Activated CD8-positive, alpha-beta T cell treated with anti-CD3 and anti-CD28 coated beads for 36 hours (primary cell): ENCODE results near the gene KRTAP10-5. TPM values are rescaled to one million over a fixed set of nuclear protein-coding genes. Genes with fewer than 3 reads are reported as not detected.

Source experiments
- ATAC-seq: fragments of 200-7000 bp; cut with Tn5 transposase; one replicate; pipeline ENCODE4 v1.10.0; 2021; ENCODE audit warnings: mild to moderate bottlenecking, moderate library complexity
- CTCF ChIA-PET: fragments of 350-600 bp; sonication (Branson Sonifier 250); formaldehyde crosslinking; loops from one replicate; lab custom pipeline; 2021; ENCODE audit warnings: antibody characterized with exemption; lab: Charles Lee
- POLR2A ChIA-PET: fragments of 350-600 bp; sonication (Branson Sonifier 250); formaldehyde crosslinking; loops from one replicate; lab custom pipeline; 2021; ENCODE audit warnings: antibody characterized with exemption; lab: Charles Lee
- DNase-seq: peaks from one replicate; pipeline ENCODE4 v3.0.0-alpha.2; 2020
- H3K27ac Mint-ChIP-seq: one replicate; pipeline ENCODE4 v1.8.0; 2021; ENCODE audit warnings: mild to moderate bottlenecking, mixed read lengths
- H3K27me3 Mint-ChIP-seq: one replicate; pipeline ENCODE4 v1.8.0; 2021; ENCODE audit warnings: mixed read lengths
- H3K36me3 Mint-ChIP-seq: one replicate; pipeline ENCODE4 v1.8.0; 2021; ENCODE audit warnings: low read depth, mixed read lengths
- H3K4me1 Mint-ChIP-seq: one replicate; pipeline ENCODE4 v1.8.0; 2021; ENCODE audit warnings: low read depth, mixed read lengths
- H3K4me3 Mint-ChIP-seq: one replicate; pipeline ENCODE4 v1.8.0; 2021; ENCODE audit warnings: mild to moderate bottlenecking, moderate library complexity, mixed read lengths
- H3K9me3 Mint-ChIP-seq: one replicate; pipeline ENCODE4 v1.8.0; 2021; ENCODE audit warnings: mixed read lengths
- CTCF ChIP-seq: fragments of 200-600 bp; IDR thresholded peaks from one replicate; pipeline ENCODE4 v1.8.0; 2022; ENCODE audit warnings: antibody characterized with exemption, mild to moderate bottlenecking
- intact Hi-C: fragments of 100-400 bp; cut with micrococcal nuclease; formaldehyde crosslinking; loops from one replicate; pipeline ENCODE4 v1.10.0; 2022
- total RNA-seq, 2 experiments: library from RNA; stranded (reverse); gene quantifications; one replicate each; pipeline ENCODE4 v1.2.3, GENCODE V29; 2021

The KRTAP10-5 gene
- total RNA-seq, 2 experiments from 2014 or later: not detected

DNA sequence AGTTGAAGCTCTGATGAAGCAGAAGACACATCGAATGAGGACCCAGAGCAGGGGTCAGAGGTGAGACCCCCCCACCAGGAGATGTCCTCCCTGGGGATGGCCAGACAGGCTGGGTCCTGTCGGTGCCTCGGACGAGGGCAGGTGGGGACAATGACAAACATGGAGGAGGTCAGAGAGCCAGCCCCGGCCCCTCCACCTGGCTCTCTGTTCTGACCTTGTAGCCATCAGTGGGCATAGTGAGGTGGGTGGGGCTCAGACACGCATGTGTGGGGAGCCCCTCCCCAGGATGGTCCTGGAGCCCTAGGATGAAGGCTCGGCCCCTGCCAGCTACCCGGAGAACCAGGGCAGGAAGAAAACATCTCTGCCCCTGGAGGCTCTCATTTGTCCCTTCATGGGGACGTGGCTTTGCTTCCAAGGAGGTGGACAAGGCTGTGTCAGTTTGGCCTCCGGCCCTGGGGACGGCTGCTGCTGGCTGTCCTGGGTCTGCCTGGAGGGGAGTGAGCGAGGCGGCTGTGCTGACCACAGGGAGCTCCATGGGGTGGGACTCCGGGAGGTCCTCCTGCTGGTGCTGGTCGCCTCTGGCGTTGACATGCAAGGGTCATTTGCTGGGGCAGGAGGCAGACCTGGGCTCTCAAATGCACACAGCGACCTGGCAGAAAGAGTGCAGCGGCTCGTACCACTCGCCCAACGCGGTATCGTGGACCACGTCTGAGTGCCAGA is 9.3 kb upstream of the KRTAP10-5 start:
- no peak for TF ChIP-seq CTCF
- no peak for DNase-seq
- Mint-ChIP-seq H3K36me3 (no peaks in the 10 kb centered on the region), H3K9me3 (no peaks in the 10 kb centered on the region), H3K4me1 (no peaks in the 10 kb centered on the region), H3K4me3 (no peak overlapping the region), H3K27me3 (peaks cover 7% of the 10 kb centered on the region), H3K27ac (no peak overlapping the region)
- intact Hi-C loops: no loop called here
- no peak for ATAC-seq
- CTCF ChIA-PET: interaction anchor here (0.8 kb wide), 1 partner anchor 204 kb away, joined by 3 read pairs; no protein-coding TSS in a partner anchor
- POLR2A ChIA-PET: no interaction called here

DNA sequence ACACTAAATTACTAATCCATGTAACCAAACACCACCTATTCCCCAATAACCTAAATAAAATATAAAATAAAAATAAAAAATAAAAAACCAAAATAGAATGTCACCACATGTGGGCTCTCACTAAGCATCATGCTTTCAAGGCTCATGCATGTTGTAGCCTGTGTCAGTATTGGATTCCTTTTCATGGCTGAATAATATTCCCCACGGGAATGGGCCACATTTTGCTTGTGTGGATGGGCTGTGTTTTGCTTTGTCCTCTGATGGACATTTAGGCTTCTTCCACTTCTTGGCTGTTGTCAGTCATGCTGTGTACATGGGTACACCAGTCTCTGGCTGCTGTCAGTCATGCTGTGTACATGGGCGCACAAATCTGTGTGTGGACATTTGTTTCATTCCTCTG is 8.7 kb upstream of the KRTAP10-5 start:
- ATAC-seq (no peak), DNase-seq (no peak)
- Mint-ChIP-seq H3K27me3 (peaks cover 7% of the 10 kb centered on the region), H3K9me3 (no peaks in the 10 kb centered on the region), H3K27ac (no peak overlapping the region), H3K36me3 (no peaks in the 10 kb centered on the region), H3K4me3 (no peak overlapping the region), H3K4me1 (peaks cover 2% of the 10 kb centered on the region)
- TF ChIP-seq CTCF: no peak
- intact Hi-C loops: no loop called here
- POLR2A ChIA-PET: no interaction called here
- CTCF ChIA-PET: no interaction called here

GRCh38 chr21:44585892-44586291 is 5.5 kb upstream of the KRTAP10-5 start:
- Mint-ChIP-seq H3K9me3 (peaks cover 6% of the 10 kb centered on the region), H3K36me3 (no peaks in the 10 kb centered on the region), H3K27ac (no peak overlapping the region), H3K4me1 (peaks cover 6% of the 10 kb centered on the region), H3K4me3 (no peak overlapping the region), H3K27me3 (peaks cover 7% of the 10 kb centered on the region)
- ChIA-PET CTCF (no interaction called here), POLR2A (no interaction called here)
- TF ChIP-seq CTCF: no peak
- intact Hi-C loops: no loop called here
- DNase-seq: no peak
- no peak for ATAC-seq

DNA sequence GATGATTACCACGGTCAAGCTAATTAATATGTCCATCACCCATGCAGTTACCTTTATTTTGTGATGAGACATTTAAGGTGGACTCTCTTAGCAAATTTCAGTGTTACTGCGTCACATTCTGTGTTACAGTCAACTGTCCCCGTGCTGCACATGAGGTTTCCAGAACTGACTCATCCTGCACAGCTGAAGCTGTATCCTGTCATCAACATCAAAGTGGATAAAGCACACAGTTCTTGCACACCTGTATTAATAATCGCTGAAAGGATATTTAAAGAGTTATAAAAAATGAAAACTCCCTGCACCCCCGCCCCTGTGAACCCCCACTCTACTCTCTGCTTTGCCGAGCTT is 3.4 kb upstream of the KRTAP10-5 start:
- ATAC-seq (peak; percentile 74), DNase-seq (peak; percentile 53)
- TF ChIP-seq CTCF: no peak
- Mint-ChIP-seq H3K27me3 (peaks cover 5% of the 10 kb centered on the region), H3K27ac (no peak overlapping the region), H3K4me3 (no peak overlapping the region), H3K36me3 (no peaks in the 10 kb centered on the region), H3K9me3 (peaks cover 12% of the 10 kb centered on the region), H3K4me1 (peaks cover 6% of the 10 kb centered on the region)
- intact Hi-C loops: no loop called here
- ChIA-PET POLR2A (no interaction called here), CTCF (interaction anchor here (1.2 to 1.5 kb wide), 3 partner anchors 9 to 210 kb away, joined by 3 to 4 read pairs (median 4); no protein-coding TSS in a partner anchor)

- POLR2A ChIA-PET: no interaction called here
- intact Hi-C loops: no loop called here
- CTCF ChIA-PET: interaction anchor here (1.2 to 1.3 kb wide), 2 partner anchors 36 to 210 kb away, joined by 3 to 4 read pairs; no protein-coding TSS in a partner anchor
These were observed 2.8 kb upstream of the KRTAP10-5 start for GRCh38 chr21:44583089-44583799.

More at GRCh38 chr21:44583089-44583799, 2.8 kb upstream of the KRTAP10-5 start:
- H3K9me3 Mint-ChIP-seq: peaks cover 12% of the 10 kb centered on the region
- no peak overlapping the region for H3K4me3 Mint-ChIP-seq
- peaks cover 5% of the 10 kb centered on the region for H3K27me3 Mint-ChIP-seq
- no peak overlapping the region for H3K27ac Mint-ChIP-seq
- peaks cover 6% of the 10 kb centered on the region for H3K4me1 Mint-ChIP-seq
- no peak for TF ChIP-seq CTCF
- ATAC-seq (no peak), DNase-seq (no peak)
- no peaks in the 10 kb centered on the region for H3K36me3 Mint-ChIP-seq
